NT2/D1 (cell line): Measurements from ENCODE around the gene CHN2.

Source experiments
- SUZ12 ChIP-seq: IDR thresholded peaks from 2 replicates; pipeline ENCODE4 v1.6.1; 2011; ENCODE audit not compliant: insufficient read length, insufficient read depth; ENCODE audit errors: extremely low read depth
- YY1 ChIP-seq: IDR thresholded peaks from 2 replicates; pipeline ENCODE4 v1.6.1; 2011; ENCODE audit not compliant: insufficient read length, insufficient read depth
- ZNF274 ChIP-seq: IDR thresholded peaks from 2 replicates; pipeline ENCODE4 v1.6.1; 2011; ENCODE audit warnings: mild to moderate bottlenecking, low read depth, low read length

GRCh38 chr7:29149036-29149435 lies 45.5 kb upstream of the CHN2 start:
- TF ChIP-seq YY1, result no peak
- TF ChIP-seq ZNF274, result no peak
- TF ChIP-seq SUZ12, result no peak
